Stimulated activated CD8-positive, alpha-beta memory T cell treated with anti-CD3 and anti-CD28 coated beads, Interleukin-7, amount 100 ng/mL, for 1 hour (primary cell): ENCODE data around the gene SLC45A1.

ENCODE experiments used
- DNase-seq, 2 donors: peaks; one replicate each; pipeline ENCODE4 v3.0.0-alpha.2; 2020; ENCODE audit warnings: low read depth in 2 of 2

SLC45A1 gene

GRCh38 chr1:8384577-8384976 lies 66.7 kb downstream of the SLC45A1 start:
- no peak for DNase-seq

GRCh38 chr1:8386247-8386646 lies 68.3 kb downstream of the SLC45A1 start:
- no peak for DNase-seq

GRCh38 chr1:8388732-8389562 lies 71.0 kb downstream of the SLC45A1 start:
- DNase-seq: no peak

- no peak for DNase-seq
Observed at GRCh38 chr1:8389958-8390535, 72.1 kb downstream of the SLC45A1 start.

GRCh38 chr1:8390707-8391106 lies 72.8 kb downstream of the SLC45A1 start:
- no peak for DNase-seq

GRCh38 chr1:8392522-8392921 lies 74.6 kb downstream of the SLC45A1 start:
- no peak for DNase-seq
